ENCODE data around the gene NEDD9.

Gene NEDD9

GRCh38 chr6:11260249-11261038 lies 28.0 kb upstream of the NEDD9 start:
- no peak for DNase-seq (ENCODE audit: low spot score)

- DNase-seq (ENCODE audit: low spot score), result no peak
These were observed 26.1 kb upstream of the NEDD9 start for GRCh38 chr6:11258260-11259237.

- DNase-seq (ENCODE audit: low spot score), result no peak
These were observed 23.1 kb upstream of the NEDD9 start for GRCh38 chr6:11255610-11256009.

GRCh38 chr6:11253594-11253993 lies 21.1 kb upstream of the NEDD9 start:
- no peak for DNase-seq (ENCODE audit: low spot score)

- DNase-seq (ENCODE audit: low spot score), result peak; percentile 25
These were observed 19.3 kb upstream of the NEDD9 start for GRCh38 chr6:11251553-11252360.

DNA sequence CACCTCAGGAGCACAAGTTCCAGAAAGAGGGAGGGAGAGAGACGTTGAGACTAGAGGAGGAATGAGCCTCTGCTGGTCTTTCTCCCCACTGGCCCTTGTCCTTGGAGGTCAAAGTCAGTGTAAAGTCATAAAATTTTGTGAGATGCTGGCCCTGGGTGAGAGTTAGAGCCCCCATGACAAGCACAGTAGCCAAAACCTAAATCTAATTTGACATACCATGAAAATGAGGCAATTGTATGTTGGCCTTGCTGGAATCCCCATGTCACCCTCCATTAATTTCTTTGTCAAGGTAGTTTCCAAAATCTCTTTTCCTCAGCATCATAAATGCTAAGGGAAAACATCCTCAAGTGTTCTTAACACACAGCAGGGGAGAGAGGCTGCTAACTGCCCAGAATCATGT lies 17.6 kb upstream of the NEDD9 start:
- no peak for DNase-seq (ENCODE audit: low spot score)

GRCh38 chr6:11248974-11249761 lies 16.7 kb upstream of the NEDD9 start:
- no peak for DNase-seq (ENCODE audit: low spot score)

- DNase-seq (ENCODE audit: low spot score), result no peak
These were observed 14.3 kb upstream of the NEDD9 start for GRCh38 chr6:11246722-11247121.

GRCh38 chr6:11245381-11246256 lies 13.2 kb upstream of the NEDD9 start:
- DNase-seq (ENCODE audit: low spot score), result no peak

DNA sequence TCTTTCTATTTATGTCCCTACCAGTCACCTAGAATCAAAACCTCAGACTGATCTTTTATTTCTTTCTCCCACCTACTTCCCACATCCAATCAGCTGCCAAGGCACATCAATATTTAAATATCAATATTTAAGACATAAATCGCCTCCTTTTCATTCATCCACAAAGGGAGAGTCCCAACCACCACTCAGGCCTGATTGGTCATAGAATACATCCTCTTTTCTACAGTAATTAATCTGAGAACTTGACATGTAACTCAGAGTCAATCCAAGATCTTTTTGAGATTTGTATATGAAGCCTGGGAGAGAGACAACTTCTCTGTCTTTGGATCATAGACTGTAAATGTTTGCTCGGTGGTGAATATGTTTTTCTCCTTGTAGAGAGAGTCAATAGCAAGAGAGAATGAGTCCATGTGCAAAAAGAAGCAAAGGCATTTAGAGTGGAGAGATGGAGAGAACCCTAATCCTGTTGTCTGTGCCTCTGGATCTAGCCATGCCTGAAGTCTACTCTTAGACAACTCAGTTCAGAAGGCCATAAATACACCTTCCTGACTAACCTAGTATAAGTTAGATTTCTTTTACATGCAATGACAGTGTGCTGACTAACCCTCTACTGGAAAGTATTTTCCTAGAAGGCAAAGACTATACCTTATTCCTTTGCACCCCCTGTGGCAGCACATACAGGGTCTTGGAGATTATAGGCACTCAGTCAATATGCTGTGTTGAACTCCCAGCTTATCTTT lies 12.1 kb upstream of the NEDD9 start:
- DNase-seq (ENCODE audit: low spot score), result no peak

- DNase-seq (ENCODE audit: low spot score), result no peak
These were observed 11.4 kb upstream of the NEDD9 start for GRCh38 chr6:11243861-11244260.

DNA sequence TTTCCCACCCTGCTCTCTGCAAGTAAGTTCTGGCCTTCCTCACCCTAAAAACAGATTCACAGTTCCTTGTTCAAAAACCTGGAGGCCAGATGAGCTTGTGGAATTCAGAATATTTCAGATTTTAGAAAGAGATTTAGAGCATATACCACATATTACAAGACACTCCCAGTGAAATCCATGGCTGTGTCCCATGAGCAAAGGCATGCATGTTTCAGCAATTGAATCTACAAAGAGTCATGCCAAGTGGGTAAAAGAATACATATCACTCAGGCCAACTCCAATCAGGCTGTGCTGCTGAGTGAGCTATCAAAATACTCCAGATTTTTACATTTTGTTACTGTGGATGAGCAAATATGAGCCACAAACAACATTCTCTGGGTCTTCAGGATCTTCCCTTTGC lies 10.2 kb upstream of the NEDD9 start:
- DNase-seq (ENCODE audit: low spot score), result no peak

DNA sequence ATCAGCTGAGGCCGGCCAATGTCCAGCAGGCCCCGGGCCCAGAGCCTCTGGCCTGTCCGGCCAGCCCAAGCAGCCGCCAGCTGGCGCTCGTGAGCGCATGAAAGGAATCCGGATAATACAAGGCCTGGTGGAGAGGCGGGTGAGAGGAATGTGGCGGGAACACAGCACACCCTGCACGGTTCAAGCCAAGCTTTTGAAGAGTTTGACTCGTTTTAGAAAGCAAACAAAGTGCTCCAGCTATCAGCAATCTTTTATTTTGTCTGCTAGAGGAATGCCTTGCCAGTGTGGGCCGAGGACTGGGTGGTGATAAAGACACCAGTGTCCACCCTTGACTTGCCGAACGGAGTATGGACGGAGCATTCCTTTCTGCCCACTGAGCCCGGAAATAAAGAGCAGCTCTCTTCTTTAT lies 9.3 kb upstream of the NEDD9 start:
- peak; percentile 24 for DNase-seq (ENCODE audit: low spot score)

DNA sequence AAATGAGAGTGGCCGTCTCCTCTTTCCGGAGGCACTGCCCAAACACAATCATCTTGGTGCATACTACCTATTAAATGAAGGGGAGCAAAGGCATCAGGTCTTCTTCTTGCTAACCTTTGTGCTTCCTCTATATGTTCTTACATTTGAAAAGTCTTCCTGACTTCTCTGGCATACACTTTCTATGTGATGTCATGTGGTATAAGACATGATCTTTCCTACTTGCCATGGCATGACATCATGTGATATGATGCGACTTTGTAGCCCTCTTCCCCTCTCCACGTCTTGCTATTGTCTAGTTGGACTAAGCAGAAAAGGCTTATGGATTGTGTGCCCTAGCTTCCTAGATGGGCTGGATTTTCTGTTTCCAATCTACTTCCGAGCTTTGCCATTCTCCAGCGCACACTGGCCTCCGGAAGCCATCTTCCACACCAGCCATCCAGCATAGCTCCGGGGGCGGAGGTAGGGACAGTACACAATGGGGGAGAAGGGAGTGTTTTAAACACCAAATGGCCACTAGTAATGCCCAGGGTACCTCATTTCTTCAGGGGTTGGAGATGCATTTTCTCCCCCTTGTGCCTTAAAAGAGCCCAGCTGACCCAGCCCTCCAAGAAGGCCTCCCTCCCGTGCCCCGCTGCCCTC lies 8.8 kb upstream of the NEDD9 start:
- no peak for DNase-seq (ENCODE audit: low spot score)

- no peak for DNase-seq (ENCODE audit: low spot score)
These were observed 5.5 kb upstream of the NEDD9 start for GRCh38 chr6:11237956-11238355.

DNA sequence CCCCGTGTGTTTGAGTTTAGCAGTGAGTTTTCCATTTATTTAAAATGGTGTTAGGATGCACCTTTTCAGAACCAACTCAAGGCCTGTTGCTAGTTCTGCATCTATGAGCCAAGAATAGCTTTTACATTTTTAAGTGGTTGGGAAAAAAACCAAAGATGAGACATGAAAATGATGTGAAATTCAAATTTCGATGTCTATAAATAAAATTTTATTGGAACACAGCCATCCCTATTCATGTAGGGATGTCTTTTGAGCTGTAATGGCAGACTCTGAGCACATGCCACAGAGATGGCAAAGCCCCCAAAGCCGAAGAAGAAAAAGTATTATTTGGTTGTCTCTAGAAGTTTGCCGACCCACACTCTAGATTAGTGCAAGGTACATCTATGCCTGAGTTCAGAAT lies 5.0 kb upstream of the NEDD9 start:
- no peak for DNase-seq (ENCODE audit: low spot score)

- no peak for DNase-seq (ENCODE audit: low spot score)
These were observed 4.4 kb upstream of the NEDD9 start for GRCh38 chr6:11236915-11237314.

GRCh38 chr6:11236076-11236750 lies 3.7 kb upstream of the NEDD9 start:
- no peak for DNase-seq (ENCODE audit: low spot score)

DNA sequence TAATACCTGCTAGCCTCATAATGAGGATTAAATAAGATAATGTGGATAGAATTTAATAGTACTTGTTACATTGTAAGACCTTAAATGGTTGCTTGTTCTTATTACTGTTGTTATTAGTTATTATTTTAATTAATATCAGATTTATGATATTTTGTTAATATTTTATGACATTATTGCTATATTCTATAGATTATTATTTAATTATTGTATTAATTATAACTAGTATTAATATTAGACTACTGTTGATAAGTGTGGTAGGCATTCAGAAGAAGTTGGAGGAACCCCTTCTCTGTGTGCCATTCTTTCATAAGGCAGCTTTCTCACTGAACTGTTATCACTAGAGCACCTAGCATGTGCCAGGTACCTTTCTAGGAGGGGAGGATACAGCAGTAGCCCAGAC lies 2.6 kb upstream of the NEDD9 start:
- DNase-seq (ENCODE audit: low spot score), result no peak

Measured in hepatic stellate cell (primary cell).